ENCODE data around the gene HERC2. TPM values are rescaled to one million over a fixed set of nuclear protein-coding genes. Genes with fewer than 3 reads are reported as not detected.
"Not testable (repeated sequence)": the region's sequence is repeated elsewhere in the genome, so short reads cannot be mapped to it uniquely, and the experiment has no call there.

The HERC2 gene
- total RNA-seq, 1 donor from 2014 or later = 84.6 TPM

- peaks cover 8% of the 10 kb centered on the region for H3K4me1 Mint-ChIP-seq
- H3K27ac Mint-ChIP-seq = peak overlapping the region; percentile 18
- no peak for DNase-seq (ENCODE audit: low spot score in 2 of 2, unreplicated experiment in 2 of 2)
- no peaks in the 10 kb centered on the region for H3K9me3 Mint-ChIP-seq
- H3K4me3 Mint-ChIP-seq = no peak overlapping the region
- peaks cover 45% of the 10 kb centered on the region for H3K36me3 Mint-ChIP-seq
- no peak for TF ChIP-seq CTCF (IDR thresholded peaks at IDR 0.05; ENCODE audit: unreplicated experiment)
- H3K27me3 Mint-ChIP-seq (ENCODE audit: low read depth) = no peaks in the 10 kb centered on the region
Observed at GRCh38 chr15:28260317-28260716, 61.7 kb downstream of the HERC2 start.

GRCh38 chr15:28255965-28256364, 66.0 kb downstream of the HERC2 start:
- Mint-ChIP-seq H3K9me3 (no peaks in the 10 kb centered on the region), H3K4me3 (no peak overlapping the region), H3K4me1 (no peaks in the 10 kb centered on the region), H3K36me3 (peaks cover 46% of the 10 kb centered on the region), H3K27me3 (ENCODE audit: low read depth) (no peaks in the 10 kb centered on the region), H3K27ac (no peak overlapping the region)
- DNase-seq (ENCODE audit: low spot score in 2 of 2, unreplicated experiment in 2 of 2) = no peak
- TF ChIP-seq CTCF (IDR thresholded peaks at IDR 0.05; ENCODE audit: unreplicated experiment) = no peak

GRCh38 chr15:28252831-28253230, 69.1 kb downstream of the HERC2 start:
- Mint-ChIP-seq H3K27me3 (ENCODE audit: low read depth) (no peaks in the 10 kb centered on the region), H3K9me3 (peaks cover 6% of the 10 kb centered on the region), H3K27ac (no peak overlapping the region), H3K4me3 (no peak overlapping the region), H3K36me3 (peaks cover 63% of the 10 kb centered on the region), H3K4me1 (no peaks in the 10 kb centered on the region)
- no peak for TF ChIP-seq CTCF (IDR thresholded peaks at IDR 0.05; ENCODE audit: unreplicated experiment)
- DNase-seq (ENCODE audit: low spot score in 2 of 2, unreplicated experiment in 2 of 2) = no peak

- TF ChIP-seq CTCF (IDR thresholded peaks at IDR 0.05; ENCODE audit: unreplicated experiment) = no peak
- no peak for DNase-seq (ENCODE audit: low spot score in 2 of 2, unreplicated experiment in 2 of 2)
- peaks cover 32% of the 10 kb centered on the region for H3K9me3 Mint-ChIP-seq
- no peak overlapping the region for H3K4me3 Mint-ChIP-seq
- no peak overlapping the region for H3K27ac Mint-ChIP-seq
- H3K4me1 Mint-ChIP-seq = no peaks in the 10 kb centered on the region
- H3K36me3 Mint-ChIP-seq = peaks cover 72% of the 10 kb centered on the region
- no peaks in the 10 kb centered on the region for H3K27me3 Mint-ChIP-seq (ENCODE audit: low read depth)
Observed at GRCh38 chr15:28246605-28247004, 75.4 kb downstream of the HERC2 start.

GRCh38 chr15:28243901-28244300, 78.1 kb downstream of the HERC2 start:
- H3K36me3 Mint-ChIP-seq = peaks cover 64% of the 10 kb centered on the region
- TF ChIP-seq CTCF (IDR thresholded peaks at IDR 0.05; ENCODE audit: unreplicated experiment) = no peak
- no peaks in the 10 kb centered on the region for H3K27me3 Mint-ChIP-seq (ENCODE audit: low read depth)
- DNase-seq (ENCODE audit: low spot score in 2 of 2, unreplicated experiment in 2 of 2) = no peak
- H3K9me3 Mint-ChIP-seq = peaks cover 26% of the 10 kb centered on the region
- H3K4me3 Mint-ChIP-seq = no peak overlapping the region
- no peaks in the 10 kb centered on the region for H3K4me1 Mint-ChIP-seq
- no peak overlapping the region for H3K27ac Mint-ChIP-seq

GRCh38 chr15:28243399-28243798, 78.6 kb downstream of the HERC2 start:
- Mint-ChIP-seq H3K27ac (no peak overlapping the region), H3K9me3 (peaks cover 26% of the 10 kb centered on the region), H3K36me3 (peaks cover 62% of the 10 kb centered on the region), H3K4me1 (no peaks in the 10 kb centered on the region), H3K27me3 (ENCODE audit: low read depth) (no peaks in the 10 kb centered on the region), H3K4me3 (no peak overlapping the region)
- no peak for TF ChIP-seq CTCF (IDR thresholded peaks at IDR 0.05; ENCODE audit: unreplicated experiment)
- no peak for DNase-seq (ENCODE audit: low spot score in 2 of 2, unreplicated experiment in 2 of 2)

GRCh38 chr15:28238296-28238695, 83.7 kb downstream of the HERC2 start:
- Mint-ChIP-seq H3K36me3 (peaks cover 40% of the 10 kb centered on the region), H3K9me3 (peaks cover 14% of the 10 kb centered on the region)
- H3K4me1 Mint-ChIP-seq; DNase-seq (ENCODE audit: low spot score in 2 of 2, unreplicated experiment in 2 of 2); H3K4me3 Mint-ChIP-seq; H3K27ac Mint-ChIP-seq; H3K27me3 Mint-ChIP-seq (ENCODE audit: low read depth): not testable (repeated sequence)

- H3K27me3 Mint-ChIP-seq (ENCODE audit: low read depth); DNase-seq (ENCODE audit: low spot score in 2 of 2, unreplicated experiment in 2 of 2); H3K27ac Mint-ChIP-seq; H3K9me3 Mint-ChIP-seq; H3K4me1 Mint-ChIP-seq; H3K4me3 Mint-ChIP-seq: not testable (repeated sequence)
- peaks cover 25% of the 10 kb centered on the region for H3K36me3 Mint-ChIP-seq
Observed at GRCh38 chr15:28231743-28232142, 90.2 kb downstream of the HERC2 start.

- H3K36me3 Mint-ChIP-seq = peaks cover 30% of the 10 kb centered on the region
- not testable (repeated sequence) for H3K27ac Mint-ChIP-seq
Observed at GRCh38 chr15:28231336-28231735, 90.6 kb downstream of the HERC2 start.

More at GRCh38 chr15:28231336-28231735, 90.6 kb downstream of the HERC2 start:
- not testable (repeated sequence) for DNase-seq (ENCODE audit: low spot score in 2 of 2, unreplicated experiment in 2 of 2); H3K9me3 Mint-ChIP-seq; H3K4me3 Mint-ChIP-seq; H3K4me1 Mint-ChIP-seq; H3K27me3 Mint-ChIP-seq (ENCODE audit: low read depth)

All from mesothelial cell of epicardium (in vitro differentiated cells).